Activated B cell treated with CpG ODN at 0.5 μM for 24 hours (primary cell): ENCODE measurements around the gene CAV3. TPM values are rescaled to one million over a fixed set of nuclear protein-coding genes. Genes with fewer than 3 reads are reported as not detected.

Experiments used
- ATAC-seq: fragments of 200-7000 bp; cut with Tn5 transposase; one replicate; pipeline ENCODE4 v1.10.0; 2021; ENCODE audit warnings: low read depth, mild to moderate bottlenecking, moderate library complexity
- CTCF ChIA-PET: fragments of 350-600 bp; sonication (Branson Sonifier 250); formaldehyde crosslinking; loops from one replicate; lab custom pipeline; 2021; ENCODE audit warnings: antibody characterized with exemption; lab: Charles Lee
- POLR2A ChIA-PET: fragments of 350-600 bp; sonication (Branson Sonifier 250); formaldehyde crosslinking; loops from one replicate; lab custom pipeline; 2021; ENCODE audit warnings: antibody characterized with exemption; lab: Charles Lee
- DNase-seq: peaks from one replicate; pipeline ENCODE4 v3.0.0; 2022
- H3K27ac Mint-ChIP-seq: one replicate; pipeline ENCODE4 v1.8.0; 2020; ENCODE audit warnings: mixed read lengths
- H3K27me3 Mint-ChIP-seq: one replicate; pipeline ENCODE4 v1.8.0; 2021; ENCODE audit warnings: mixed read lengths
- H3K36me3 Mint-ChIP-seq: one replicate; pipeline ENCODE4 v1.8.0; 2021; ENCODE audit warnings: low read depth, mixed read lengths
- H3K4me1 Mint-ChIP-seq: one replicate; pipeline ENCODE4 v1.8.0; 2021; ENCODE audit warnings: mixed read lengths
- H3K4me3 Mint-ChIP-seq: one replicate; pipeline ENCODE4 v1.8.0; 2020; ENCODE audit warnings: mild to moderate bottlenecking, mixed read lengths
- H3K9me3 Mint-ChIP-seq: one replicate; pipeline ENCODE4 v1.8.0; 2020; ENCODE audit warnings: mixed read lengths
- CTCF ChIP-seq: fragments of 200-600 bp; IDR thresholded peaks from one replicate; pipeline ENCODE4 v1.8.0; 2022; ENCODE audit warnings: antibody characterized with exemption, mild to moderate bottlenecking
- intact Hi-C: fragments of 100-400 bp; cut with micrococcal nuclease; formaldehyde crosslinking; loops from one replicate; pipeline ENCODE4 v1.15.1; 2024
- total RNA-seq: library from RNA; stranded (reverse); gene quantifications from 2 replicates; pipeline ENCODE4 v1.2.3, GENCODE V29; 2022

The CAV3 gene
- total RNA-seq, 1 donor from 2014 or later: not detected

DNA sequence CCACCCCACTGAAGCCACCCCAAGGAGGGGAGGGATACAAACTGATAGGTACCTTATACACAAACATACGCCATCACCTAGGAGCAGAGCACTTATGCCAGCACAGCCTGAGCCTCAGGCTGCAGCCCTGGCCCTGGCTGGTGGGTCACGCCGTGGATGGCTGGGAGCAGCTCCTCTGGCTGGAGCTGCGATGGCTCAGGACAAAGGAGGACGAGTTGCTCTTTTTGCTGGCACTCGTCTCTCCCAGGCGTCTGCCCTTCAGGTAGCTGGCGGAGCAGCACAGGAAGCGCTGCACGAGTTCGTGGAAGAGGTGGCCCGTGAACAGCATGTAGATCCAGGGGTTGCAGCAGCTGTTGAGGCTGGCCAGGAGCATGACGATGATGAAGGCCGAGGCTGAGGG, 19.2 kb downstream of the CAV3 start:
- no peak overlapping the region for H3K4me3 Mint-ChIP-seq
- H3K36me3 Mint-ChIP-seq: no peaks in the 10 kb centered on the region
- intact Hi-C loops: no loop called here
- ATAC-seq: no peak
- no peaks in the 10 kb centered on the region for H3K9me3 Mint-ChIP-seq
- no peaks in the 10 kb centered on the region for H3K4me1 Mint-ChIP-seq
- no peaks in the 10 kb centered on the region for H3K27me3 Mint-ChIP-seq
- ChIA-PET POLR2A (no interaction called here), CTCF (no interaction called here)
- no peak overlapping the region for H3K27ac Mint-ChIP-seq
- no peak for TF ChIP-seq CTCF
- DNase-seq: no peak

GRCh38 chr3:8755097-8755496, 21.5 kb downstream of the CAV3 start:
- ATAC-seq (no peak), DNase-seq (no peak)
- intact Hi-C loops: no loop called here
- no peak for TF ChIP-seq CTCF
- ChIA-PET POLR2A (no interaction called here), CTCF (interaction anchor here (0.9 kb wide), 1 partner anchor 14 kb away, joined by 3 read pairs; the partner anchor contains the start of gene OXTR)
- no peaks in the 10 kb centered on the region for H3K36me3 Mint-ChIP-seq
- no peaks in the 10 kb centered on the region for H3K27me3 Mint-ChIP-seq
- H3K4me3 Mint-ChIP-seq: no peak overlapping the region
- H3K9me3 Mint-ChIP-seq: no peaks in the 10 kb centered on the region
- H3K27ac Mint-ChIP-seq: no peak overlapping the region
- no peaks in the 10 kb centered on the region for H3K4me1 Mint-ChIP-seq

DNA sequence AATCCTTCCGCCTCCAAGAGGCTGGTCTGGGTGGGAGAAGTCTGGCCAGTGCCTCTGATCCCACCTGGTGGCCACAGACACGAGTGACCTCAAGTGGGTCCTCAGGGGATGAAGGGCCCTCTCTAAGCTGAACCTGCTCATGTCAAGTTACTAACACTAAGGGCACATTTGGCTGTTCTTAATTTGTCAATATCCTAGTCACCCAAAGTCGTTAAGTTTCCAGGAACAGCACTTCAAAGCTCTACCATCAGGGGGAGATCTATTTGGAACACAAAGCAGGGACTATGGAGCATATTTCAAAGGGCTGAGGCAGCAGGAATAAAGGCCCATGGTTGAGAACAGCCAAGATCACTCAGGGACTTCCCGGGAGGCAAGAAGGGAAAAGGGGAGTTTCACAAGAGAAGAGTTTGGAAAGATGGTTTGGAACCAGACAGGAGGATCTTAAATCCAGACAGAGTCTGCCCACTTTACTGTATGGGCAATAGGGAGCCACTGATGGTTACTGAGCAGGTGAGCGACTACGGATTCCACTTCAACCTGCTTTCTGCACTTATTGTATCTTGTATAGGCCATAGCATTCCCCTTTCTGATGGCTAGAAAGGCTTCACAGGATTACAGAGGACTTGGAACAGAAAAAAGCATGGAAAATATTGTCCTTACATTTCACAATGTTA, 22.1 kb downstream of the CAV3 start:
- H3K4me1 Mint-ChIP-seq: no peaks in the 10 kb centered on the region
- intact Hi-C loops: no loop called here
- ChIA-PET CTCF (interaction anchor here (0.9 kb wide), 1 partner anchor 14 kb away, joined by 3 read pairs; the partner anchor contains the start of gene OXTR), POLR2A (no interaction called here)
- ATAC-seq (no peak), DNase-seq (no peak)
- no peak overlapping the region for H3K27ac Mint-ChIP-seq
- H3K9me3 Mint-ChIP-seq: no peaks in the 10 kb centered on the region
- H3K36me3 Mint-ChIP-seq: no peaks in the 10 kb centered on the region
- H3K27me3 Mint-ChIP-seq: no peaks in the 10 kb centered on the region
- no peak overlapping the region for H3K4me3 Mint-ChIP-seq
- TF ChIP-seq CTCF: no peak

- H3K9me3 Mint-ChIP-seq: no peaks in the 10 kb centered on the region
- POLR2A ChIA-PET: no interaction called here
- ATAC-seq: no peak
- no peaks in the 10 kb centered on the region for H3K27me3 Mint-ChIP-seq
- CTCF ChIA-PET: no interaction called here
- no peak overlapping the region for H3K4me3 Mint-ChIP-seq
- TF ChIP-seq CTCF: no peak
- intact Hi-C loops: no loop called here
- H3K27ac Mint-ChIP-seq: no peak overlapping the region
- H3K36me3 Mint-ChIP-seq: no peaks in the 10 kb centered on the region
- no peaks in the 10 kb centered on the region for H3K4me1 Mint-ChIP-seq
- DNase-seq: no peak
Observed at GRCh38 chr3:8756671-8757070, 23.1 kb downstream of the CAV3 start.

- CTCF ChIA-PET: no interaction called here
- no peak for TF ChIP-seq CTCF
- H3K4me3 Mint-ChIP-seq: no peak overlapping the region
Observed at GRCh38 chr3:8757551-8758518, 24.2 kb downstream of the CAV3 start.

More at GRCh38 chr3:8757551-8758518, 24.2 kb downstream of the CAV3 start:
- ATAC-seq (no peak), DNase-seq (no peak)
- H3K27ac Mint-ChIP-seq: no peak overlapping the region
- POLR2A ChIA-PET: no interaction called here
- intact Hi-C loops: no loop called here
- H3K27me3 Mint-ChIP-seq: no peaks in the 10 kb centered on the region
- H3K4me1 Mint-ChIP-seq: no peaks in the 10 kb centered on the region
- no peaks in the 10 kb centered on the region for H3K9me3 Mint-ChIP-seq
- H3K36me3 Mint-ChIP-seq: no peaks in the 10 kb centered on the region
